HEK293 (cell line): Measurements from ENCODE around the gene STEAP2.

ENCODE experiments used
- CTCF ChIA-PET: fragments of 350-600 bp; formaldehyde crosslinking; extraction: SDS; loops from one replicate; lab custom pipeline; 2021; ENCODE audit warnings: antibody characterized with exemption; lab: Yijun Ruan, JAX
- POLR2A ChIA-PET: fragments of 300-600 bp; formaldehyde crosslinking; extraction: SDS; loops from one replicate; lab custom pipeline; 2020; ENCODE audit warnings: antibody characterized with exemption, inconsistent platforms; lab: Yijun Ruan, JAX
- H3K27ac ChIP-seq: fragments of 200-500 bp; sonication (Bioruptor generic); 2 replicates; pipeline ENCODE4 v1.5.1; 2014; ENCODE audit warnings: low read depth, low read length, control low read depth, inconsistent platforms; ENCODE audit errors: extremely low read depth
- H3K36me3 ChIP-seq, 2 experiments: fragments of 200-500 bp in 1 of 2; sonication (Bioruptor generic) in 1 of 2; 1 replicate in 1 of 2; 2 replicates in 1 of 2; pipeline ENCODE4 v1.5.1; 2014 to 2017; ENCODE audit warnings: inconsistent platforms in 2 of 2, low read length in 2 of 2; ENCODE audit not compliant: control insufficient read depth in 2 of 2, insufficient read depth in 1 of 2
- H3K4me1 ChIP-seq: fragments of 200-500 bp; sonication (Bioruptor generic); 2 replicates; pipeline ENCODE4 v1.5.1; 2014; ENCODE audit warnings: mild to moderate bottlenecking, low read length, inconsistent platforms; ENCODE audit not compliant: control insufficient read depth, insufficient read depth
- H3K4me3 ChIP-seq: 2 replicates; pipeline ENCODE4 v1.5.1; 2011; ENCODE audit warnings: low read depth, mild to moderate bottlenecking, control low read depth, low read length, moderate library complexity
- H3K9me3 ChIP-seq: fragments of 200-500 bp; sonication (Bioruptor generic); 2 replicates; pipeline ENCODE4 v1.5.1; 2014; ENCODE audit warnings: low read depth, low read length, inconsistent platforms; ENCODE audit not compliant: control insufficient read depth, insufficient read depth
- BCL11B ChIP-seq: fragments of 450-650 bp; formaldehyde crosslinking; IDR thresholded peaks from 2 replicates; pipeline ENCODE4 v1.5.1; 2016; ENCODE audit warnings: low read depth, missing biosample characterization, missing genetic modification characterization
- KLF10 ChIP-seq: fragments of 450-650 bp; IDR thresholded peaks from 2 replicates; pipeline ENCODE4 v1.5.1; 2018; ENCODE audit warnings: missing biosample characterization, mild to moderate bottlenecking, missing genetic modification characterization
- KLF8 ChIP-seq: fragments of 450-650 bp; formaldehyde crosslinking; IDR thresholded peaks from 2 replicates; pipeline ENCODE4 v1.5.1; 2016; ENCODE audit warnings: missing biosample characterization, missing genetic modification characterization
- OSR2 ChIP-seq: fragments of 450-650 bp; formaldehyde crosslinking; IDR thresholded peaks from 2 replicates; pipeline ENCODE4 v1.5.1; 2016; ENCODE audit warnings: missing biosample characterization, missing genetic modification characterization
- PRDM2 ChIP-seq: fragments of 450-650 bp; formaldehyde crosslinking; IDR thresholded peaks from 2 replicates; pipeline ENCODE4 v1.5.1; 2016; ENCODE audit warnings: missing biosample characterization, missing genetic modification characterization, borderline replicate concordance
- SETDB1 ChIP-seq: IDR thresholded peaks from one replicate; pipeline ENCODE4 v1.6.1; 2017; ENCODE audit warnings: mild to moderate bottlenecking, low read length, moderate library complexity, mixed read lengths; ENCODE audit not compliant: insufficient read length
- WT1 ChIP-seq: fragments of 450-650 bp; formaldehyde crosslinking; IDR thresholded peaks from 2 replicates; pipeline ENCODE4 v1.5.1; 2016; ENCODE audit warnings: missing biosample characterization, missing genetic modification characterization
- YY2 ChIP-seq: fragments of 450-650 bp; formaldehyde crosslinking; IDR thresholded peaks from 2 replicates; pipeline ENCODE4 v1.5.1; 2016; ENCODE audit warnings: missing biosample characterization, missing genetic modification characterization
- ZBTB11 ChIP-seq: fragments of 450-650 bp; formaldehyde crosslinking; conservative IDR thresholded peaks from 2 replicates; pipeline ENCODE4 v1.5.1; 2016; ENCODE audit warnings: low read depth, missing biosample characterization, missing genetic modification characterization
- ZNF146 ChIP-seq: fragments of 450-650 bp; formaldehyde crosslinking; IDR thresholded peaks from 2 replicates; pipeline ENCODE4 v1.5.1; 2016; ENCODE audit warnings: missing biosample characterization, missing genetic modification characterization
- ZNF148 ChIP-seq: fragments of 450-650 bp; formaldehyde crosslinking; IDR thresholded peaks from 2 replicates; pipeline ENCODE4 v1.5.0; 2017; ENCODE audit warnings: missing biosample characterization, missing genetic modification characterization, borderline replicate concordance
- ZNF184 ChIP-seq: fragments of 450-650 bp; IDR thresholded peaks from 2 replicates; pipeline ENCODE4 v1.5.1; 2018; ENCODE audit warnings: missing biosample characterization, mild to moderate bottlenecking, missing genetic modification characterization
- ZNF248 ChIP-seq: fragments of 450-650 bp; formaldehyde crosslinking; IDR thresholded peaks from 2 replicates; pipeline ENCODE4 v1.5.1; 2017; ENCODE audit warnings: missing biosample characterization, missing genetic modification characterization
- ZNF26 ChIP-seq: fragments of 450-650 bp; formaldehyde crosslinking; IDR thresholded peaks from 2 replicates; pipeline ENCODE4 v1.5.1; 2016; ENCODE audit warnings: missing biosample characterization, missing genetic modification characterization
- ZNF404 ChIP-seq: fragments of 450-650 bp; formaldehyde crosslinking; IDR thresholded peaks from 2 replicates; pipeline ENCODE4 v1.5.1; 2017; ENCODE audit warnings: missing biosample characterization, missing genetic modification characterization
- ZNF670 ChIP-seq: fragments of 450-650 bp; formaldehyde crosslinking; IDR thresholded peaks from 2 replicates; pipeline ENCODE4 v1.5.1; 2016; ENCODE audit warnings: missing biosample characterization, missing genetic modification characterization, low read depth
- ZNF701 ChIP-seq: fragments of 450-650 bp; formaldehyde crosslinking; IDR thresholded peaks from 2 replicates; pipeline ENCODE4 v1.5.1; 2016; ENCODE audit warnings: missing biosample characterization, missing genetic modification characterization
- ZNF747 ChIP-seq: fragments of 450-650 bp; formaldehyde crosslinking; IDR thresholded peaks from 2 replicates; pipeline ENCODE4 v1.5.1; 2016; ENCODE audit warnings: missing biosample characterization, missing genetic modification characterization
- TF ChIP-seq, protein P1 (sequence below): IDR thresholded peaks from 2 replicates; pipeline ENCODE4 v1.6.1; 2011; ENCODE audit warnings: mild to moderate bottlenecking, low read depth, low read length, borderline replicate concordance
- TF ChIP-seq, protein P2 (sequence below): fragments of 450-650 bp; formaldehyde crosslinking; IDR thresholded peaks from 2 replicates; pipeline ENCODE4 v1.5.1; 2016; ENCODE audit warnings: missing biosample characterization, missing genetic modification characterization

The STEAP2 gene

DNA sequence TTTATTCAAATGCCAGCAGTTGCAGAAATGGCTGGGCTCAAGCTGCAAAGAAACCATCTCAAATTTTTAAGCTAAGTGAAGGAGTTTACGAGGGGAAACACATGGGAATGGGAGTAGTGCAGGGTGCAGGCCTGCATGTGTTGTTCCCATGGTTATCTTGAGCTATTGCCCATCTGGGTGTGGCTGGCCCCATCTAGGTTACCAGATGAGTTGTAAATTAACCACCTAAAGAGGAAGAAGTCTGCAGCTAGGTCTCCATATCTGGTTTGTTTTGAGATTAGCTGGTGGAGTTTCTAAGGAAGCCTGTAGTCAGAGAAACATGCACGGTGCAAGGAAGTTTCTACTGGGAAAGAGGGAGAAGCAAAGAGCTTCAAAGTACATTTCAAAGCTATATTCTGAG, 23.3 kb upstream of the STEAP2 start:
- TF ChIP-seq KLF8 (tag by site-specific recombination): no peak
- no peak for TF ChIP-seq ZNF404
- TF ChIP-seq PRDM2: no peak
- TF ChIP-seq BCL11B (tag by site-specific recombination): no peak
- Histone ChIP-seq H3K4me1 (no peaks in the 10 kb centered on the region), H3K9me3 (no peaks in the 10 kb centered on the region; the same call in 1 of the 2 replicates), H3K36me3 (no peaks in the 10 kb centered on the region), H3K27ac (no peak overlapping the region), H3K4me3 (no peak overlapping the region)
- POLR2A ChIA-PET: no interaction called here
- CTCF ChIA-PET: interaction anchor here (0.7 to 2.1 kb wide), 4 partner anchors 10 to 1972 kb away, joined by 3 to 8 read pairs (median 3); partner anchors contain the start of gene STEAP1

DNA sequence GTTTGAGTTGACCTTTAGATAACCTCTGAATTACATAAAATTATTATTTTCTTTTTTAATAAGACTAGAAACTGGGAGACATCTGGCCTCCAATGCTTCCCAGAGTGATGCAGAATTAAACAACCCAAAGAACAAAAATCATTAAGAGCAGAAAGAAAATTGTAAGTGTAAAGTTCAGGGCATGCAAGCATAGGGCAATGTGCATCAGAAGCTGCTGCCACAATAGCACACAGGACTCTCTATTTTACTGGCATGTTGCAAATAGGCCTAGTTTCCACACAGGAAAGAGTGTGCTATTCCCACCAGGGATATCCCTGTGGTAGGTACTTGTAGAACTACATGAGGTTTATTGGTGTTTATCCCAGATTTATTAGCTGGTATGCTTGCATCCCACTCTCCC, 20.5 kb upstream of the STEAP2 start:
- H3K4me3 ChIP-seq: no peak overlapping the region
- POLR2A ChIA-PET: no interaction called here
- no peak overlapping the region for H3K27ac ChIP-seq
- H3K36me3 ChIP-seq: no peaks in the 10 kb centered on the region
- no peaks in the 10 kb centered on the region for H3K4me1 ChIP-seq
- no peaks in the 10 kb centered on the region; the same call in 1 of the 2 replicates for H3K9me3 ChIP-seq
- CTCF ChIA-PET: no interaction called here
- TF ChIP-seq ZNF148 (tag by site-specific recombination): no peak
- TF ChIP-seq ZNF701 (tag by site-specific recombination): no peak
- TF ChIP-seq ZNF26: no peak
- TF ChIP-seq YY2 (tag by site-specific recombination): no peak
- no peak for TF ChIP-seq ZNF146 (tag by site-specific recombination)
- TF ChIP-seq OSR2: no peak
- TF ChIP-seq ZNF747: no peak
- no peak for TF ChIP-seq ZBTB11 (tag by site-specific recombination)
- TF ChIP-seq ZNF670 (tag by site-specific recombination): no peak
- no peak for TF ChIP-seq SETDB1
- TF ChIP-seq ZNF248 (tag by site-specific recombination): no peak
- no peak for TF ChIP-seq KLF10 (tag by site-specific recombination)
- no peak for TF ChIP-seq WT1 (tag by site-specific recombination)
- TF ChIP-seq, protein P1, sequence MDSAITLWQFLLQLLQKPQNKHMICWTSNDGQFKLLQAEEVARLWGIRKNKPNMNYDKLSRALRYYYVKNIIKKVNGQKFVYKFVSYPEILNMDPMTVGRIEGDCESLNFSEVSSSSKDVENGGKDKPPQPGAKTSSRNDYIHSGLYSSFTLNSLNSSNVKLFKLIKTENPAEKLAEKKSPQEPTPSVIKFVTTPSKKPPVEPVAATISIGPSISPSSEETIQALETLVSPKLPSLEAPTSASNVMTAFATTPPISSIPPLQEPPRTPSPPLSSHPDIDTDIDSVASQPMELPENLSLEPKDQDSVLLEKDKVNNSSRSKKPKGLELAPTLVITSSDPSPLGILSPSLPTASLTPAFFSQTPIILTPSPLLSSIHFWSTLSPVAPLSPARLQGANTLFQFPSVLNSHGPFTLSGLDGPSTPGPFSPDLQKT: no peak
- TF ChIP-seq, protein P2, sequence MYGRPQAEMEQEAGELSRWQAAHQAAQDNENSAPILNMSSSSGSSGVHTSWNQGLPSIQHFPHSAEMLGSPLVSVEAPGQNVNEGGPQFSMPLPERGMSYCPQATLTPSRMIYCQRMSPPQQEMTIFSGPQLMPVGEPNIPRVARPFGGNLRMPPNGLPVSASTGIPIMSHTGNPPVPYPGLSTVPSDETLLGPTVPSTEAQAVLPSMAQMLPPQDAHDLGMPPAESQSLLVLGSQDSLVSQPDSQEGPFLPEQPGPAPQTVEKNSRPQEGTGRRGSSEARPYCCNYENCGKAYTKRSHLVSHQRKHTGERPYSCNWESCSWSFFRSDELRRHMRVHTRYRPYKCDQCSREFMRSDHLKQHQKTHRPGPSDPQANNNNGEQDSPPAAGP (tag by site-specific recombination): no peak
- TF ChIP-seq ZNF184 (tag by site-specific recombination): no peak
